IMR-90 (cell line): Measurements from ENCODE around the gene UMODL1. TPM values are rescaled to one million over a fixed set of nuclear protein-coding genes. Genes with fewer than 3 reads are reported as not detected.

Experiments used
- ATAC-seq: fragments of 200-7000 bp; cut with Tn5 transposase; 2 replicates; pipeline ENCODE4 v1.9.1; 2020; ENCODE audit warnings: low read depth, mild to moderate bottlenecking, moderate library complexity
- BruUV-seq: library from RNA; stranded (reverse); fragments of 400-500 nt; replicated peaks from 2 replicates; lab custom pipeline; 2021; lab: Mats Ljungman, UMichigan
- CTCF ChIA-PET: fragments of 300-600 bp; formaldehyde crosslinking; extraction: SDS; loops from one replicate; lab custom pipeline; 2021; ENCODE audit warnings: antibody characterized with exemption; lab: Yijun Ruan, JAX
- POLR2A ChIA-PET: fragments of 300-600 bp; sonication (Branson Sonifier 250); formaldehyde crosslinking; loops from one replicate; lab custom pipeline; 2022; ENCODE audit warnings: antibody characterized with exemption; ENCODE audit not compliant: unreplicated experiment; lab: Charles Lee
- DNase-seq: peaks from one replicate; pipeline ENCODE4 v3.0.0; 2013
- H2AFZ ChIP-seq: replicated peaks from 2 replicates; pipeline ENCODE3; 2013; ENCODE audit warnings: low read length, mild to moderate bottlenecking; ENCODE audit not compliant: poor library complexity
- H2AK5ac ChIP-seq: 2 replicates; pipeline ENCODE4 v1.6.1; 2013; ENCODE audit warnings: low read depth, low read length, inconsistent platforms
- H2AK9ac ChIP-seq: replicated peaks from 2 replicates; pipeline ENCODE3; 2013; ENCODE audit warnings: mild to moderate bottlenecking, low read depth, low read length, moderate library complexity; ENCODE audit not compliant: poor library complexity
- H2BK120ac ChIP-seq: 2 replicates; pipeline ENCODE4 v1.6.1; 2013; ENCODE audit warnings: low read depth, low read length, inconsistent platforms
- H2BK15ac ChIP-seq: 3 replicates; pipeline ENCODE4 v1.6.1; 2013; ENCODE audit warnings: low read depth, low read length, inconsistent platforms
- H2BK20ac ChIP-seq: 2 replicates; pipeline ENCODE4 v1.6.1; 2013; ENCODE audit warnings: low read depth, mild to moderate bottlenecking, inconsistent platforms, low read length, moderate library complexity
- H2BK5ac ChIP-seq: 2 replicates; pipeline ENCODE4 v1.6.1; 2013; ENCODE audit warnings: mild to moderate bottlenecking, low read depth, low read length, inconsistent platforms; ENCODE audit not compliant: poor library complexity, severe bottlenecking
- H3K14ac ChIP-seq: replicated peaks from 2 replicates; pipeline ENCODE4 v1.6.1; 2013; ENCODE audit warnings: low read depth, low read length, inconsistent platforms
- H3K18ac ChIP-seq: 2 replicates; pipeline ENCODE4 v1.6.1; 2013; ENCODE audit warnings: low read depth, low read length, control low read depth
- H3K23ac ChIP-seq: 2 replicates; pipeline ENCODE4 v1.6.1; 2013; ENCODE audit warnings: low read depth, low read length, inconsistent platforms
- H3K27ac ChIP-seq: 2 replicates; pipeline ENCODE4 v1.5.1; 2013; ENCODE audit warnings: mild to moderate bottlenecking, control low read depth, low read length; ENCODE audit not compliant: insufficient read depth
- H3K27me3 ChIP-seq: 2 replicates; pipeline ENCODE4 v1.6.1; 2013; ENCODE audit warnings: low read length; ENCODE audit not compliant: control insufficient read depth, insufficient read depth
- H3K36me3 ChIP-seq: 2 replicates; pipeline ENCODE4 v1.6.1; 2013; ENCODE audit warnings: low read length, mixed read lengths; ENCODE audit not compliant: control insufficient read depth, insufficient read depth
- H3K4ac ChIP-seq: 2 replicates; pipeline ENCODE4 v1.6.1; 2013; ENCODE audit warnings: low read depth, low read length, inconsistent platforms
- H3K4me1 ChIP-seq: 2 replicates; pipeline ENCODE4 v1.6.1; 2013; ENCODE audit warnings: low read length, mixed read lengths; ENCODE audit not compliant: control insufficient read depth, insufficient read depth
- H3K4me2 ChIP-seq: 2 replicates; pipeline ENCODE4 v1.6.1; 2013; ENCODE audit warnings: low read depth, mild to moderate bottlenecking, control low read depth, low read length, moderate library complexity
- H3K4me3 ChIP-seq: 2 replicates; pipeline ENCODE4 v1.5.1; 2013; ENCODE audit warnings: low read depth, mild to moderate bottlenecking, control low read depth, low read length, moderate library complexity; ENCODE audit not compliant: insufficient read depth
- H3K56ac ChIP-seq: 2 replicates; pipeline ENCODE4 v1.6.1; 2013; ENCODE audit warnings: low read length, inconsistent platforms; ENCODE audit not compliant: insufficient read depth; ENCODE audit errors: extremely low read depth
- H3K79me1 ChIP-seq, 2 experiments: 2 replicates each; pipeline ENCODE4 v1.6.1; 2013; ENCODE audit warnings: low read length in 2 of 2, inconsistent platforms in 1 of 2, low read depth in 1 of 2
- H3K9ac ChIP-seq: 2 replicates; pipeline ENCODE4 v1.6.1; 2013; ENCODE audit warnings: low read depth, low read length, control low read depth
- H3K9me1 ChIP-seq: 2 replicates; pipeline ENCODE4 v1.6.1; 2013; ENCODE audit warnings: low read length, inconsistent platforms; ENCODE audit not compliant: insufficient read depth
- H3K9me3 ChIP-seq: 2 replicates; pipeline ENCODE4 v1.6.1; 2013; ENCODE audit warnings: low read length; ENCODE audit not compliant: control insufficient read depth, insufficient read depth
- H4K20me1 ChIP-seq: 2 replicates; pipeline ENCODE4 v1.6.1; 2013; ENCODE audit warnings: low read length, inconsistent platforms; ENCODE audit not compliant: insufficient read depth
- H4K5ac ChIP-seq: 2 replicates; pipeline ENCODE4 v1.6.1; 2013; ENCODE audit warnings: mild to moderate bottlenecking, low read depth, low read length, control low read depth
- H4K8ac ChIP-seq, 2 experiments: 2 replicates each; pipeline ENCODE4 v1.6.1; 2013; ENCODE audit warnings: low read depth in 2 of 2, low read length in 2 of 2, control low read depth in 1 of 2, inconsistent platforms in 1 of 2
- H4K91ac ChIP-seq: 2 replicates; pipeline ENCODE4 v1.6.1; 2013; ENCODE audit warnings: low read depth, low read length, inconsistent platforms; ENCODE audit not compliant: insufficient read depth
- BHLHE40 ChIP-seq: fragments of 150-350 bp; IDR thresholded peaks from 2 replicates; pipeline ENCODE4 v1.6.1; 2016; ENCODE audit warnings: mild to moderate bottlenecking, low read depth, low read length
- CEBPB ChIP-seq: IDR thresholded peaks from 2 replicates; pipeline ENCODE4 v1.6.1; 2012; ENCODE audit warnings: low read depth, low read length, improper control_type of control experiment
- CHD1 ChIP-seq: IDR thresholded peaks from 2 replicates; pipeline ENCODE4 v1.6.1; 2012; ENCODE audit warnings: low read depth, low read length, improper control_type of control experiment
- FOS ChIP-seq: fragments of 150-350 bp; IDR thresholded peaks from 2 replicates; pipeline ENCODE4 v1.6.1; 2016; ENCODE audit warnings: low read depth, low read length
- MAFK ChIP-seq: IDR thresholded peaks from 2 replicates; pipeline ENCODE4 v1.6.1; 2012; ENCODE audit warnings: low read depth, low read length, improper control_type of control experiment
- MAZ ChIP-seq: IDR thresholded peaks from 2 replicates; pipeline ENCODE4 v1.6.1; 2012; ENCODE audit warnings: low read depth, mild to moderate bottlenecking, low read length, improper control_type of control experiment, moderate library complexity, borderline replicate concordance
- MXI1 ChIP-seq: IDR thresholded peaks from 2 replicates; pipeline ENCODE4 v1.6.1; 2012; ENCODE audit warnings: low read depth, mild to moderate bottlenecking, low read length, moderate library complexity, borderline replicate concordance
- NFE2L2 ChIP-seq: fragments of 150-350 bp; IDR thresholded peaks from 2 replicates; pipeline ENCODE4 v1.6.1; 2016; ENCODE audit warnings: low read depth, mild to moderate bottlenecking, low read length
- POLR2A ChIP-seq: IDR thresholded peaks from 2 replicates; pipeline ENCODE4 v1.6.1; 2012; ENCODE audit warnings: mild to moderate bottlenecking, low read depth, low read length
- RAD21 ChIP-seq: IDR thresholded peaks from 2 replicates; pipeline ENCODE4 v1.6.1; 2012; ENCODE audit warnings: low read length, improper control_type of control experiment
- RCOR1 ChIP-seq: IDR thresholded peaks from 2 replicates; pipeline ENCODE4 v1.6.1; 2012; ENCODE audit warnings: mild to moderate bottlenecking, low read length, improper control_type of control experiment; ENCODE audit not compliant: insufficient replicate concordance
- RFX5 ChIP-seq: IDR thresholded peaks from 2 replicates; pipeline ENCODE4 v1.8.0; 2012; ENCODE audit warnings: low read depth, mild to moderate bottlenecking, low read length, moderate library complexity
- SMC3 ChIP-seq: fragments of 150-350 bp; IDR thresholded peaks from 2 replicates; pipeline ENCODE4 v1.6.1; 2016; ENCODE audit warnings: low read depth, mild to moderate bottlenecking, antibody characterized with exemption, low read length, moderate library complexity
- WGBS, 2 experiments: methylation state at CpG; one replicate each; pipeline versions ENCODE4 v1.1.5 to v1.1.7; 2013; ENCODE audit warnings: missing lambda C conversion rate in 2 of 2; ENCODE audit not compliant: insufficient read length in 1 of 2; ENCODE audit errors: extremely low coverage in 2 of 2; 5-methylcytosine and 5-hydroxymethylcytosine counted together
- dilution Hi-C: fragments of 300-500 bp; cut with HindIII; formaldehyde crosslinking; loops from one replicate; pipeline ENCODE4 v1.14.3; 2018; ENCODE audit warnings: low sequenced_read_pairs; ENCODE audit not compliant: unreplicated experiment
- in situ Hi-C: fragments of 300-500 bp; cut with MboI; formaldehyde crosslinking; loops from 3 replicates; pipeline ENCODE4 v1.14.3; 2019; ENCODE audit warnings: low sequenced_read_pairs, inconsistent platforms, mixed read lengths
- intact Hi-C: fragments of 100-400 bp; cut with micrococcal nuclease; formaldehyde crosslinking; loops from 2 replicates; pipeline ENCODE4 v1.10.0; 2022
- polyA plus RNA-seq, 3 experiments: library from polyadenylated mRNA; depleted of rRNA; stranded (reverse); fragments of >200 nt; gene quantifications; 2 replicates each; pipeline ENCODE4 v1.2.3, GENCODE V29; 2012; ENCODE audit warnings: low replicate concordance in 1 of 3
- total RNA-seq: library from RNA; depleted of rRNA; stranded (reverse); fragments of >200 nt; gene quantifications from 2 replicates; pipeline ENCODE4 v1.2.3, GENCODE V29; 2012
- TF ChIP-seq, protein P1 (sequence below): fragments of 150-350 bp; IDR thresholded peaks from 2 replicates; pipeline ENCODE4 v1.6.1; 2017; ENCODE audit warnings: mild to moderate bottlenecking, antibody characterized with exemption, low read length, low read depth
- TF ChIP-seq, protein P2 (sequence below): fragments of 150-350 bp; IDR thresholded peaks from 2 replicates; pipeline ENCODE4 v1.6.1; 2016; ENCODE audit warnings: low read depth, mild to moderate bottlenecking, low read length, moderate library complexity, borderline replicate concordance
- TF ChIP-seq, protein P3 (sequence below): conservative IDR thresholded peaks from 2 replicates; pipeline ENCODE4 v1.5.1; 2012; ENCODE audit warnings: mild to moderate bottlenecking, low read depth, low read length, improper control_type of control experiment

UMODL1 gene
- total and polyA plus RNA-seq, 2 of the 4 experiments (the other 2 are of a cell fraction): 0.02 TPM; not detected in 1

DNA sequence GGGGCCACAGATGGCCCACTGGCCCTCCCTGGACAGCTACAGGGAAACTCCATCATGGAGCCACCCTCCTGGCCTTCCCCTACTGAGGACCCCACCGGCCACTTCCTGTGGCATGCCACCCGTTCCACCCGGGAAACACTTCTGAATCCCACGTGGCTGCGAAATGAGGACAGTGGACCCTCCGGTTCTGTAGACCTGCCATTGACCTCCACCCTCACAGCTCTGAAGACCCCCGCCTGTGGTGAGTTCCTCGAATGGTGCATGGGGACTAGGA lies 40.3 kb downstream of the UMODL1 start:
- H2BK15ac ChIP-seq: no peak overlapping the region
- intact Hi-C loops (no loop called here), in situ Hi-C loops (loop anchor here (10.0 kb wide), 1 partner anchor 497 kb away; no protein-coding TSS in a partner anchor), dilution Hi-C loops (no loop called here)
- no peak overlapping the region for H2BK120ac ChIP-seq
- TF ChIP-seq NFE2L2 (no peak), RCOR1 (no peak), MAFK (no peak), MXI1 (no peak), RAD21 (no peak), BHLHE40 (no peak), SMC3 (no peak), RFX5 (no peak), FOS (no peak), MAZ (no peak), CEBPB (no peak), POLR2A (no peak), CHD1 (no peak)
- TF ChIP-seq, protein P1, sequence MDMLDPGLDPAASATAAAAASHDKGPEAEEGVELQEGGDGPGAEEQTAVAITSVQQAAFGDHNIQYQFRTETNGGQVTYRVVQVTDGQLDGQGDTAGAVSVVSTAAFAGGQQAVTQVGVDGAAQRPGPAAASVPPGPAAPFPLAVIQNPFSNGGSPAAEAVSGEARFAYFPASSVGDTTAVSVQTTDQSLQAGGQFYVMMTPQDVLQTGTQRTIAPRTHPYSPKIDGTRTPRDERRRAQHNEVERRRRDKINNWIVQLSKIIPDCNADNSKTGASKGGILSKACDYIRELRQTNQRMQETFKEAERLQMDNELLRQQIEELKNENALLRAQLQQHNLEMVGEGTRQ: no peak
- TF ChIP-seq, protein P2, sequence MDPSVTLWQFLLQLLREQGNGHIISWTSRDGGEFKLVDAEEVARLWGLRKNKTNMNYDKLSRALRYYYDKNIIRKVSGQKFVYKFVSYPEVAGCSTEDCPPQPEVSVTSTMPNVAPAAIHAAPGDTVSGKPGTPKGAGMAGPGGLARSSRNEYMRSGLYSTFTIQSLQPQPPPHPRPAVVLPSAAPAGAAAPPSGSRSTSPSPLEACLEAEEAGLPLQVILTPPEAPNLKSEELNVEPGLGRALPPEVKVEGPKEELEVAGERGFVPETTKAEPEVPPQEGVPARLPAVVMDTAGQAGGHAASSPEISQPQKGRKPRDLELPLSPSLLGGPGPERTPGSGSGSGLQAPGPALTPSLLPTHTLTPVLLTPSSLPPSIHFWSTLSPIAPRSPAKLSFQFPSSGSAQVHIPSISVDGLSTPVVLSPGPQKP: no peak
- TF ChIP-seq, protein P3, sequence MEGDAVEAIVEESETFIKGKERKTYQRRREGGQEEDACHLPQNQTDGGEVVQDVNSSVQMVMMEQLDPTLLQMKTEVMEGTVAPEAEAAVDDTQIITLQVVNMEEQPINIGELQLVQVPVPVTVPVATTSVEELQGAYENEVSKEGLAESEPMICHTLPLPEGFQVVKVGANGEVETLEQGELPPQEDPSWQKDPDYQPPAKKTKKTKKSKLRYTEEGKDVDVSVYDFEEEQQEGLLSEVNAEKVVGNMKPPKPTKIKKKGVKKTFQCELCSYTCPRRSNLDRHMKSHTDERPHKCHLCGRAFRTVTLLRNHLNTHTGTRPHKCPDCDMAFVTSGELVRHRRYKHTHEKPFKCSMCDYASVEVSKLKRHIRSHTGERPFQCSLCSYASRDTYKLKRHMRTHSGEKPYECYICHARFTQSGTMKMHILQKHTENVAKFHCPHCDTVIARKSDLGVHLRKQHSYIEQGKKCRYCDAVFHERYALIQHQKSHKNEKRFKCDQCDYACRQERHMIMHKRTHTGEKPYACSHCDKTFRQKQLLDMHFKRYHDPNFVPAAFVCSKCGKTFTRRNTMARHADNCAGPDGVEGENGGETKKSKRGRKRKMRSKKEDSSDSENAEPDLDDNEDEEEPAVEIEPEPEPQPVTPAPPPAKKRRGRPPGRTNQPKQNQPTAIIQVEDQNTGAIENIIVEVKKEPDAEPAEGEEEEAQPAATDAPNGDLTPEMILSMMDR: no peak
- H3K9me3 ChIP-seq: no peaks in the 10 kb centered on the region
- DNase-seq: no peak
- no peaks in the 10 kb centered on the region for H4K20me1 ChIP-seq
- no peaks in the 10 kb centered on the region for H3K36me3 ChIP-seq
- peaks cover 3% of the 10 kb centered on the region; the same call in 1 of the 2 replicates for H3K4me1 ChIP-seq
- H3K9ac ChIP-seq: no peak overlapping the region
- H2AK5ac ChIP-seq: no peak overlapping the region
- H4K5ac ChIP-seq: no peak overlapping the region
- H3K27me3 ChIP-seq: peaks cover 8% of the 10 kb centered on the region; the same call in 1 of the 2 replicates
- WGBS, 2 experiments: 100% methylated on average over 1 of the region's 8 CpGs; no CpG with 5 or more reads in 1 of the 2 experiments
- no peak overlapping the region for H3K4me2 ChIP-seq
- H4K91ac ChIP-seq: no peak overlapping the region
- no peak overlapping the region for H2AFZ ChIP-seq
- no peak overlapping the region for H2AK9ac ChIP-seq
- no peak overlapping the region for H3K56ac ChIP-seq
- no peak overlapping the region for H3K14ac ChIP-seq
- H3K4ac ChIP-seq: no peak overlapping the region
- no peak overlapping the region for H3K23ac ChIP-seq
- ChIA-PET CTCF (no interaction called here), POLR2A (no interaction called here)
- H2BK20ac ChIP-seq: no peak overlapping the region
- no peak overlapping the region for H4K8ac ChIP-seq
- no peak overlapping the region for H3K18ac ChIP-seq
- no peak overlapping the region for H2BK5ac ChIP-seq
- ATAC-seq: no peak
- no peaks in the 10 kb centered on the region for H3K79me1 ChIP-seq
- no peak overlapping the region for H3K4me3 ChIP-seq
- H3K27ac ChIP-seq: no peak overlapping the region
- BruUV-seq: no TSS peak
- H3K9me1 ChIP-seq: no peaks in the 10 kb centered on the region
